Stimulated activated CD4-positive, alpha-beta T cell treated with anti-CD3 and anti-CD28 coated beads, Interleukin-15, amount 100 ng/mL, for 48 hours (primary cell): ENCODE data around the gene EIF1AD.
"Not testable (repeated sequence)": the region's sequence is repeated elsewhere in the genome, so short reads cannot be mapped to it uniquely, and the experiment has no call there.

Source experiments
- DNase-seq, 2 donors: peaks; one replicate each; pipeline ENCODE4 v3.0.0-alpha.2; 2020; ENCODE audit warnings: low read depth in 2 of 2

Gene EIF1AD

GRCh38 chr11:65968600-65969482, 33.1 kb downstream of the EIF1AD start:
- DNase-seq = no peak

- no peak for DNase-seq
Observed at GRCh38 chr11:65967329-65967934, 34.5 kb downstream of the EIF1AD start.

- no peak for DNase-seq
Observed at GRCh38 chr11:65965986-65966762, 35.8 kb downstream of the EIF1AD start.

- DNase-seq = no peak
Observed at GRCh38 chr11:65964906-65965305, 37.1 kb downstream of the EIF1AD start.

- DNase-seq = no peak
Observed at GRCh38 chr11:65962141-65962564, 39.8 kb downstream of the EIF1AD start.

GRCh38 chr11:65961267-65962140, 40.5 kb downstream of the EIF1AD start, which contains the start of gene SART1:
Gene SART1, plus strand, starts transcription at chr11:65961734. Its CDS starts 47 bp downstream, at chr11:65961781.
- peak; percentile 95 to 97 for DNase-seq

GRCh38 chr11:65960824-65961266, 41.1 kb downstream of the EIF1AD start:
- no peak for DNase-seq

GRCh38 chr11:65958774-65959420, 43.1 kb downstream of the EIF1AD start:
- DNase-seq = no peak

- no peak for DNase-seq
Observed at GRCh38 chr11:65958291-65958690, 43.7 kb downstream of the EIF1AD start.

GRCh38 chr11:65954771-65955170, 47.2 kb downstream of the EIF1AD start:
- no peak for DNase-seq

- DNase-seq = no peak
Observed at GRCh38 chr11:65953471-65953870, 48.5 kb downstream of the EIF1AD start.

GRCh38 chr11:65952052-65952521, 49.9 kb downstream of the EIF1AD start:
- no peak for DNase-seq

GRCh38 chr11:65951641-65952040, 50.3 kb downstream of the EIF1AD start:
- not testable (repeated sequence) for DNase-seq

GRCh38 chr11:65950711-65951110, 51.2 kb downstream of the EIF1AD start:
- not testable (repeated sequence) for DNase-seq

- DNase-seq = no peak
Observed at GRCh38 chr11:65947603-65948125, 54.3 kb downstream of the EIF1AD start.

GRCh38 chr11:65947133-65947532, 54.8 kb downstream of the EIF1AD start:
- no peak for DNase-seq

GRCh38 chr11:65946655-65947054, 55.3 kb downstream of the EIF1AD start:
- DNase-seq = no peak
